Left forelimb (tissue), 1 donor: ENCODE measurements around the gene ALAD.
"Not testable (repeated sequence)": the region's sequence is repeated elsewhere in the genome, so short reads cannot be mapped to it uniquely, and the experiment has no call there.

ENCODE experiments used
- DNase-seq: peaks from one replicate; pipeline ENCODE4 v3.0.0-alpha.2; 2018; ENCODE audit warnings: low spot score

Gene ALAD

DNA sequence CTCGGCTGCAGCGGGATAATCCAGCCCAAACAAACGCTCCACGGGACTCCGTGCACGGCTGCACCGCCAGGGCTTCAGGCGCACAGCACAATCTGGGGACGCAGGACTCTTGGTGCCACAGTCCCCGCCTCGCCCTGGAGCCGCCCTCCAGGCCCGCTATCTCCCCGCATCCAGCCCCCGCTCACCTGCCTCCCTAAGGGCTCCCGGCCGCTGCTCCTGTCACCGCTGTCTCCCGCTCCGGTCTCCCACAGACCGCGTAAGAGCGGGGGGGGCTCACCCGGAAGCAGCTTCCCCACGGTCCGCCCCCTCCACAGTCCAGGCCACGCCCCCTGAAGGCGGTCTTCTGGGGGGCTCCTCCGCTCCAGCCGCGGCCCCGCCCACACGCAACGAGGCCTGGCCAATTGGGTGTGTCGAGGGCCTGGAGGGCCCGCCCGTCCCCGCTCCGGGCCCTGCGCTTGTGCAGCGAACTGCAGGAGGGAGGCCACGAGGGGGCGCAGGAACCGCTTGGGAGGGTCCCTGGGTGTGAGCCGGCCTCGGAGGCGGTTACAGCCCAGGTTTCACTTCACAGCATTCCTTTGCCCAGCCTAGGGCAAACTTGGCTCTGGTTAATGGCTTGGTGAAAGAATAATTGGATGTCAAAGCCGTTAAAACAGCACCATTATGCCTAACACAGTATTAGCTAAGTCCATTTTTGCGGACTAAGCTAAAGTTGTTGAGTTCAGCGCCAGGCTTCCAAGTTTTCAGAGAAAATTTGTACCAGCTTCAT, at the start of gene ALAD:
Gene ALAD (minus strand): TSS at position 258 of the 766 bp plus-strand sequence. CDS start 7,725 bp downstream, outside the sequence.
- DNase-seq = peak; percentile 99

DNA sequence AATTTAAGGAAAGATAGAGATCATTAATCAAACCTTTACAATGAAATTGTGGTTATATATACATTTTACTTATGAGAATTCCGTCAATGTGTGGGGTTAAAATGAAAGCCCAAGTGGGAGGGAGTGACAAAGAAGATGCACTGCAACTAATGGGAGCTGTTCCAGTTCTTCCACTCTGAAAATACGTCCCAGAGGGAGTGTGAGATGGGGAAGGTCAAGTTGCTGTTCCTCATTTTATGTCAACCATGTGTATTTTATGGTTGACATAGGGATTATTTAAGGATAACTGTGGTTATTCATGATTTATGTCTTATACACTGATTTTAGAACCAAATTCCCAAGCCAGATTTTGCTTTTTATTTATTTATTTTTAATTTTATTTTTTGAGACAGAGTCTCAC, 48.3 kb upstream of the ALAD start:
- no peak for DNase-seq

DNA sequence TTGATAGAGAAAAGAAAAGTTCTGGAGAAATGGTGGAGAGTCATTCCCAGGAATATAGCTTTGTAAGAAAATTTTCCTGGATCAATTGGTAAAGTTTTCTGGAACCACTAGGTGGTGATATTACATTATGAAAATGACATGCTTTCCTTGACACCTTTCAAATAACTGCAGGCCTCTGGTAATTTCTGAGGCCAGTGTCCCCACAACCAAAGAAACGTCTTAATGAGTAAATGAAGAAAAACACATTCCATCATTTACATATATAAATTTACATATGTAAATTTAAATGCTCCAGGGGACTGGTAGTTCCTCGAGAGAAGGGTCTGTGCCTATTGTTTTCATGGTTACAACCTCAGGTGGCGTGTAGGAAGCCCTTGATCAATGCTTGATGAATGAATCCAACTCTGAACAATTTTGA, 45.2 kb upstream of the ALAD start:
- DNase-seq = no peak

DNA sequence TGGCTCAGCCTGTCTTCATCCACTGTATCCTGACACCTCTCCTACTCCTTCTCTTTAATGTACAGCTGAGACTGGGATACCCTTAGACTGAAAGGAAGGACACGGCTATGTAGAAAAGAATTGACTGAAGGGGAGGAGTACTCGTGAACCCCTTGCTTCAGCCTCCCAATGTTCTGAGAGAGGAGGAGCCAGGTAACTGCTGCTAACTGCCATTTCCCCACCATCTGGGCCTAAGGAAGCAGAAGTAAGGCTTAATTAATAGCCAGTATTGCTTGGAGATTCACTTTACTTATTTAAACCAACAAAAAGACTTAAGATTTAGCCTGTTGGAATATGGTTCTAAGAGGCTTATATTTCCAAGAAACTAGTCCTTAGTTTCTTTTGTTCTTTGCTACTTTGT, 43.7 kb upstream of the ALAD start:
- no peak for DNase-seq

DNA sequence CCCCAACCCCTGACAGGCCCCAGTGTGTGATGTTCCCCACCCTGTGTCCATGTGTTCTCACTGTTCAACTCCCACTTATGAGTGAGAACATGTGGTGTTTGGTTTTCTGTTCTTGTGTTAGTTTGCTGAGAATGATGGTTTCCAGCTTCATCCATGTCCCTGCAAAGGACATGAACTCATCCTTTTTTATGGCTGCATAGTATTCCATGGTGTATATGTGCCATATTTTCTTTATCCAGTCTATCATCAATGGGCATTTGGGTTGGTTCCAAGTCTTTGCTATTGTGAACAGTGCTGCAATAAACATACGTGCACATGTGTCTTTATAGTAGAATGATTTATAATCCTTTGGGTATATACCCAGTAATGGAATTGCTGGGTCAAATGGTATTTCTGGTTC, 36.6 kb upstream of the ALAD start:
- not testable (repeated sequence) for DNase-seq

DNA sequence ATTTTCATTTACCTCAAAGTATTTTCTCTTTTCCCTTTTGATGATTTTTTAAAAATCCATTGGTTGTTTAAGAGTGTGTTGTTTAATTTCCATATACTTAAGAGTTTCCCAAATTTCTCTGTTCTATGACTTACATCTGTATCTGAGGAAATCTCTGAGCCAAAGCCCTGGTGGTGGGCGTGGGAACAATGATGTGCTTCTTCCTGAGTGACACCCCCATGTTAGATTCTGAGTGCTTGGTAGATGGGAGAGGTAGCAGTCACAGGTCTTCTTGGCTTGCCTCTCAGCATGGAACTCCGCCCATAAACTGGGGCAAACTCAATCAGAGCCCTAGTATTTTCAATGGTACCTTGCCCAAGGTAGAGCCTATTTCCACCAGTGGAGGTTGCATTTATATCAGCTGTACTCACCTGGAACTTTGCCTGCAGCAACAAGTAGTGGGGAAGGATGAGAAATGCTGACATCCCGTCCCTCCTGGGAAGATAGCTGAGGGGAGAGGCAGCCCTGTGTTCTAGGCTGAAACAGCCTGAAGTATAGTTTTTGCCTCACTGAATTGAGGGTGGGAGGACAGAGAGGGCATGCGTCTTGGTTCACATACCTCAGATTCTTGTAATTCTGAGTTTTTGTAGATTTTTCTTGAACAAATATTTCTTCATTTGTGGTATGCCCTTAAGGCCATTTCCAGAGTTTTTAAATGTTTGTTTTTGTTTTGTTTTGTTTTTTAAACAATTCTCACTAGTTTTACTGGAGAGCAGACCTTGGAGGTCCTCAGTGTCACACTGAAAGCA, 35.8 kb upstream of the ALAD start:
- no peak for DNase-seq

DNA sequence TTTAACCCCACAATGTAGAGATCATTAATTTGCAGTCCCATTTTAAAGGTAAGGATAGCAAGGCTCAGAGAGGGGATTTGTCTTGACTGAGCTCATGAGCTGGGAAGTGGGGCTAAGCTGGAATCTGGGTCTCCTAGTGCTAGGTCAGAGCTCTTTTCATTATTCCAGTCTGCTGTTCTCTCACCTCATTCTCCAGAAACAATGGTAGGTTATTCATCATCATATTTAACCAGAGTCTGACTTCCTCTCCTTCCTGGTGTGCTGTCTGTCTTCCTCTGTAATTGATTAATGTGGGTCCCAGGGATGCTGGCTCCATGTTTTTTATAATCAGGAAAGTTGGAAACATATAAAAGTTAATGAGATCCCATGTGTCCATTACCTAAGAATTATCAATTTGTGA, 30.1 kb upstream of the ALAD start:
- no peak for DNase-seq

DNA sequence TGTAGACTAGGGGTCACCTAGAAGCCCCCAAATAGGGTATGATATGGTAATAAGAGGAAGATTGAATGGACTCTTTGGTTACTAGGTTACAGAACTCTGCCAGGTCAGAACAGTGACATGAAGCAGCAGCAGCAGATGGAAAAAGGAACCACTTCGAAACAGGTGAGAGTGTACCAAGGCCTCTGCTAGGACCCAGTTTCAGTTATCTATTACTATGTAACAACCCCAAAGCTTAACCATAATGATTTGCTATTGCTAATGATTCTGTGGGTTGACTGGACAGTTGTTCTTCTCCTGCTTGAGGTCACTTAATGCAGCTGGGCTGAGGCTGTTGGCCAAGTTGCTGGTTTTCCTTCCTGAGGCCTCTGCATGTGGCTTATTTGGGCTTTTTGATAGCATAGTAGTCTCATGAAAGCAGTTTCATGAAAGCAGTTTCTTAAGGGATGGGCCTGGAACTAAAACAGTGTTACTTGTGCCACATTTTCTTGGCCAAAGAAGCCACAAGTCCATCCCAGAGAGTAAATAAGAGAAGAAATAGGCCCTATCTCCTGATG, 27.1 kb upstream of the ALAD start:
- no peak for DNase-seq

DNA sequence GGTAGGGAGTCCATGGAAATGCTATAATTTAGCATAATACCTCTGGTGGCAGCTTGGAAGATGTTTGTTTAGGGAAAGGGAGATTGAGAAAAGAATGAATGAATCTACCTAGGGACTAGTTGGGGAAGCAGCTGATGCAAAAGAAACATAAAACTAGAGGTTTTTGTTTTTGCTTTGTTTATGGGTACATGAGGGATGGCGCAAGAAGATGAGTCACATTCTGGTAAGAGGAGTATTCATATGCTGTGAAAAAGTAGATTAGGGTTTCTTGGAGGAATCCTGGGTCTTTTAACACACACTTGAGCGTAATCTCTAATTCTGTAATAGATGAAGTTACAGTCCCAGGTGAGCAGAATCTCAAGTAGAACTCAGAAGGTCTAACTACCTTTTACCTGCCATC, 26.5 kb upstream of the ALAD start:
- DNase-seq = no peak

DNA sequence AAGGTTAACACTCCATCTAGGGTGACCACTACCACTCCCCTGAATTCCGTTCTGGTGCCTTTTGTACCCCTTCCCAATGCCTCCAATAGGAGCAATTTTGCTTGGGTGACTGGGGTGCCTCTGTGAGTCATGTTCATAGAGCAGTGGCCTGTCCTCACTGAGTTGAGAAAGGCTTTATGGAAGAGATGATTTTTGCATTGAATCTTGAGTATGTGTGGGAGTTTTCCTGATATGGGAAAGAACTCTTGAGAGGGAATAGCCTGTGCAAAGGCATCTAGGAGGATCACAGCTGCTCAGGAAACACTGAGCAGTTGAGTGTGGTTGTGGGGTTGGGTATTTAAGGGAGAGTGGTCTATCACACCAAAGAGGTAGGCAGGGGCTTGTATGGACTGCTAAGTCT, 25.6 kb upstream of the ALAD start:
- DNase-seq = no peak

DNA sequence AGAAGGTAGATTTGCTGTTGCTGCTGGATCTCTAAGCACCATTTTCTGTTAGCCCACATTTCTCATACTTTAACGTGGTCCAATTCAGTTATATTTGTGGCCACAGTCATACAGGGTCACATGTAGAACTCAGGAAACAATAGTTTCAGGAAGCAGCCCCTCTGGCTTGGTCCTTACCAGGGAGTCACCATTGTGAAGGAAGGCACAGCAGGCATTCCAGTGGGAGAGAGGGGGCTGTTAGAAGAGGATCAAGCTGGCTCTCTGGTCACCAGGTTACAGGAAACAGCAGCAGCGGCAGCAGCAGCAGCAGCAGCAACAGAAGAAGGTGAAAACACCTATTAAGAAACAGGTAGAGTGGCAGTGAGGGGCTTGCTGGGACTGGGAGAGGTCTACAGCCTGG, 24.0 kb upstream of the ALAD start:
- no peak for DNase-seq

DNA sequence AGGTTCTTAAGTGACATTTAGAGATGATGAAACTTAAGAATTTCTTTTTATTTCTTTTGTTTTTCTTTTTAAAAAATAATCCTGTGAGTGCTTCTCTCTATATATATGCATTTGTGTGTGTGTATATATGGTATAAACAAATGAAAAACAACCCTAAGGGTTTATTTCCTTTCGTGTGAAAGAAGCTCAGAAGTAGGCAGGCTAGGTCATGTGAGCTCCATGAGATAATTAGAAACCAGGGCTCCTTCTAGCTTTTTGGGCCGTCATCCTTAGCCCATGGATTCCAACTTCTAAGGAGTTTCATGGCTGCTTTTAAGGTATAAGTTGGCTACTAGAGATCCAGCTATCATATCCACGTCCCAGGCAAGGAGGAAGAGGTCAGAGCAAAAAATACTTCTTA, 20.6 kb upstream of the ALAD start:
- DNase-seq = no peak

DNA sequence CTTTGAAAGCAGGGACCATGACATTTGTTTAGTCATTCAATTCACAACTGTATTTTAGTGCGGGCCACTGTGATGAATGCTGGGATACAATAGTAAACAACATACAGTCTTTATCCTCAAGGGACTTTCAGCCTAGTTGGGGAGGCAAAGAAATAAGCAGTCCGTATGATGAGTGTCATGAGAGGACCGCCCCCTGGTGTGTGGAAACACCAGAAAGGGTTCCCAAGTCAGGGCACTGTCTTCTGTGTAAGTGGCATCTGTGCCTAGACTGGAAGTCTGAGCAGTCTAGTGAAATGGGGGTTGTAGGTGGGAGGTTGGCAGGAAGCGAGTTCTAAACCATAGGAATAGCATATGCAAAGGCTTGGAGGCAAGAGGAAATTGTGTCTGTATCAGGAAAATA, 16.3 kb upstream of the ALAD start:
- no peak for DNase-seq

DNA sequence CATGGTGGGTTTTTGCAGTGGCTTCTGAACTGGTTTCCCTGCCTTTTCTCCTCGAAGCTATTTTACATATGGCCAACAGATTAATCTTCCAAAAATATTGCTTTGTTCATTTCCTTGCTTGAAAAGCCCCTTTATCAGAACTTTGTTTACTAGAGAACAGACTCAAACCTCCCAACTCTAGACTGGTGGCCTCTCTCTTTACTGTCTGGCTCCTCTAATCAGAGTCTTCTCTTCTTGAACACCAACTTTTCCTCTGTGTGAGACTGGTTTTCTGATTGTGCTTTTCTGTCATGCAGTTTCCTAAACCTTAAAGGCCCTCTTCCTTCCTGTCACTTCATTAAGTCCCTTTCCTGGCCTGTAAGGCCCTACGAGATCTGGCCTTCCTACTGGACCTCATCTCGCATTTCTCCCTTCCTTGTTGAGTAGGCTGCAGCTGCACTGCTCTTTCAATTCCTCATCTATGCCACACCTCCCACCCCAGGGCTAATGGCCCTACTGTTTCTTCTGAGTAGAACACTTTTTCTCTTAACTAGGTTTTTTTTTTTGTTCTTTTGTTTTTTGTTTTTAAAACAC, 15.2 kb upstream of the ALAD start:
- no peak for DNase-seq

DNA sequence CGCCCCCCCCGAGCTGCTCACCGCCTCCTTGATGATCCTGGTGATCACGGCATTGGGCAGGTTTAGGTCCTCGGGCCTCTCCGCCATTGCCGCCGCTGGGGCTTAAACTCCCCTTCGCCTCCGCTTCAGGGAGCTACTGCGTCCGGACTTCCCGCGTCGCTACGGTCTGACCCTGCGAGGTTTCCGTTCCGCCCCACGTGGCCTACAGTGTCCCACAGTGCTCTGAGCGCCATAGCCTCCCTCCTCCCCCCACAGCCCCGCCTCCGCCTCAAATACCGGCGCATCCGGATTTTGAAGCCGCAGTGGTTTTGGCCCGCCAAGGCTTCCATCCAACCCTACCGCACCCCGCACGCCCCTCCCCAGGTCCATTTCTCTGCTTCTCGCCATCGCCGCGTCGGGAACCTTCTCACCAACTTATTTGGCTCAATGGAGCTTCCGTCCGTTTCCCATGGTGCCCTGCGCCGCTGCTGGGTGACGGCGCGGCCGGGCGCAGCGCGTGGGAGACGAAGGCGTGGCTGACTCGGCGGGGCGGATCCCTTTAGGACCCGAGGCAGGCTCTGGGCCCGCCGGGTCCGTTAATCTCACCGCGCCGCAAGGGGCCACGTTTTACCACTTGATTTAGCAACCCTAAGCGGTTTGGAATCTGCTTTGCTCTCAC, 9.3 kb upstream of the ALAD start, which contains the start of the genes C9orf43 and POLE3:
Gene C9orf43 (plus strand): TSS at position 541 of the 658 bp plus-strand sequence. CDS start 2,747 bp downstream, outside the sequence.
Gene POLE3 (minus strand): TSS at position 469 of the 658 bp plus-strand sequence. CDS start 382 bp downstream, at position 87.
- peak; percentile 96 for DNase-seq

DNA sequence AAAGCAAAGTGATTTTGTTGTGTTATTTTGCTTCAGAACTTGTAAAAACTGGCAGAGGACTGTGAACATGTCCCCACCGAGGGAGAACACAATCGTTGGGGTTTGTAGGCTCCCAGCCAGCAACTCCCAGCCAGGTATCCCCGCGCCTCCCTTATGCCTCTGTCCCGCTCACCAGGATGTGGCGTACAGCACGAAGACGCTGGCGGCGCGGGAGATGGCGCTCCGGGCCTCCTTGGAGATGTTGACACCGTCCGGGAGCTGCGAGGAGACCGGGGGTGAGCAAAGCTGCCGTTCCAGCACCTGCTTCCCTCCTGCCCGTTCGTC, 8.8 kb upstream of the ALAD start:
- DNase-seq = no peak

DNA sequence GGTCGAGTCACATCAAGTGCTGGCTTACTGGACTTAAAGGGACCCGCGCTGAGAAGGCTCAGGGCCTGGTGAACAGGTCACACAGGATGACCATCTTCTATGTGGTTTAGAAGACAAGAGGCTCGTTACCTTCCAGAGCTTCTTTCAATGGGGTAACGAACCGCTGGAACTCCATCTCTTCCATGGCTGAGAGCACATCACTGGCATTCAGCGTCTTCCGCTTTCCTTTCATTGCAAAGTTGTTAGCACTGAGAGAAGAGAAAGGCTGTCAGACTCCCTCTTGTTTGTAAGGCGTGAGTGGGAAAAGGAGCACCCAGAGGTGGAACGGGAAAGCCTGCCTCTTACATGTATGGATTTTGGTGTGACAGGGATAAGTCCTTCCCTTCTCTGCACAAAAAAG, 8.4 kb upstream of the ALAD start:
- no peak for DNase-seq

DNA sequence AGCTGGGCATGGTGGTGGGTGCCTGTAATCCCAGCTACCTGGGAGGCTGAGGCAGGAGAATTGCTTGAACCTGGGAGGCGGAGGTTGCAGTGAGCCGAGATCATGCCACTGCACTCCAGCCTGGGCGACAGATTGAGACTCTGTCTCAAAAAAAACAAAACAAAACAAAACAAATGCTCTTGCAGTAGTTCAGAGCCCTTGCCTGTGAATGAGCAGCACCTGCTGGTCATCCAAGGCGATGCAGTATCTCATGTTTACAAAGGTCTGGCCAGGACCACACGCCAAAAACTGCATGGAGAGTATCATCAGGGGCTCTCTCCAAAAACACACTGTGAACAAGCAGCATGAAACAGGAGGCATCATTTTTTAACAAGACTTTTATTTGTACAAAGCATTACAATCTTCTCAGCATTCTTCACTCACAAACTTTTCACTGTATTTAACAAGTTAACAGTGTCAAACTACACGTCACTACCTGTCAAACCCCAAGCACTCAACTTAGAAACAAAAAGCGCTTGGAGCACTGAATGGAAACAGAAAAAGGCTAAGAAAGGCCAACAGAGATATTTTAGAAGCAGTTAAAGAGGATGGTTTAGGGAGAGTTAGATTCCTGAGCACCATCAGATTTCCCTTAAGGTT, 5.9 kb upstream of the ALAD start:
- DNase-seq = not testable (repeated sequence)

DNA sequence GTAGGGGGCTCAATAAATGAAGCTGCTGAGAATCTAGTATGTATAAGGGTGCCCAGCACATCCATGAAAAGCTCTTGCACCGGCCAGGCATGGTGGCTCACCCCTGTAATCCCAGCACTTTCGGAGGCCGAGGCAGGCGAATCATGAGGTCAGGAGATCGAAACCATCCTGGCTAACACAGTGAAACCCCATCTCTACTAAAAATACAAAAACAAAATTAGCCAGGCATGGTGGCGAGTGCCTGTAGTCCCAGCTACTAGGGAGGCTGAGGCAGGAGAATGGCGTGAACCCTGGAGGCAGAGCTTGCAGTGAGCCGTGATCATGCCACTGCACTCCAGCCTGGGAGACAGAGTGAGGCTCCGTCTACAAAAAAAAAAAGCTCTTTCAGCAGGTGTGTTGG, 5.3 kb upstream of the ALAD start:
- not testable (repeated sequence) for DNase-seq

DNA sequence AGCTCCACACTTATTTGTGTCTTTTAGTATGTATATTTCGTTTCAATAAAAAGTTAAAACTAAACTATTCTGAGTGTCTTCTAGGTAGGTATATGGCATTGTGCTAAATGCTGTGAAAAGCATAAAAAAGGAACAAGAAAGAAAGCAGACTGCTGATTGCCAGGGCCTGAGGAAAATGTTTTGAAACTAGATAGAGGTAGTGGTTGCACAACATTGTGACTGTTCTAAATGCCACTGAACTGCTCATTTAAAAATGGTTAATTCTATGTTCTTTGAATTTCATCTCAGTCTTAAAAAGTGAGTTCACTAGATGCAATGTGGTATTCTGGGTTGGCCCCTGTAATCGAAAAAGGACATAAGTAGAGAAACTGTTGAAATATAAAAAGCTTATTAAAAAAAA, 2.6 kb upstream of the ALAD start:
- no peak for DNase-seq

DNA sequence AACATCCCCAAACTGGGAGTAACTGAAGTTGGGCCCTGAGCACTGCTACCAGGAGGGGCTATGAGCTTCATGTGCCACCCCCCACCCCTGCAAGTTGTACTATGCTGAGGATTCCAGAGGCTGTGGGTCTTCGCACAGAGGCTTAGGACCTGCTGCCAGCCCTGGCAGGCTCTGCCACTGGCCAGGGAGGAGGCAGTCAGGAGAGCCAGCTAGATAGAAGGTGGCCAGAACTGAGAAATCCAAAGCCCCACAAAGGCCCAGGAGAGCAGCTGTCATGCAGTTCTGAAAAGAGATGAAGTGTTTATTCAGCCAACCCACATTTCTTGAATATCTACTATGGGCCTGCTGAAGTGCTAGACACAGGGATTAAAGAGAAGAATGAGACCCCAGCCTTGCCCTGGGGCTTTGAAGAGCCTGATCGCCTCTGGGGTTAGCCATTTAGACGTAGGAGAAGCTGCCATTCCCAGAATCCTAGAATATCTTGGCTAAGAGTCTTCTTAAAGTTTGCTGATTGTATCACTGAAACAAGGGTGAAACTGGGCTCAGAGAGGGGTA, 1.4 kb downstream of the ALAD start:
- DNase-seq = no peak
